ENCODE data around the gene GLB1L.
"Not testable (repeated sequence)": the region's sequence is repeated elsewhere in the genome, so short reads cannot be mapped to it uniquely, and the experiment has no call there.

The GLB1L gene

DNA sequence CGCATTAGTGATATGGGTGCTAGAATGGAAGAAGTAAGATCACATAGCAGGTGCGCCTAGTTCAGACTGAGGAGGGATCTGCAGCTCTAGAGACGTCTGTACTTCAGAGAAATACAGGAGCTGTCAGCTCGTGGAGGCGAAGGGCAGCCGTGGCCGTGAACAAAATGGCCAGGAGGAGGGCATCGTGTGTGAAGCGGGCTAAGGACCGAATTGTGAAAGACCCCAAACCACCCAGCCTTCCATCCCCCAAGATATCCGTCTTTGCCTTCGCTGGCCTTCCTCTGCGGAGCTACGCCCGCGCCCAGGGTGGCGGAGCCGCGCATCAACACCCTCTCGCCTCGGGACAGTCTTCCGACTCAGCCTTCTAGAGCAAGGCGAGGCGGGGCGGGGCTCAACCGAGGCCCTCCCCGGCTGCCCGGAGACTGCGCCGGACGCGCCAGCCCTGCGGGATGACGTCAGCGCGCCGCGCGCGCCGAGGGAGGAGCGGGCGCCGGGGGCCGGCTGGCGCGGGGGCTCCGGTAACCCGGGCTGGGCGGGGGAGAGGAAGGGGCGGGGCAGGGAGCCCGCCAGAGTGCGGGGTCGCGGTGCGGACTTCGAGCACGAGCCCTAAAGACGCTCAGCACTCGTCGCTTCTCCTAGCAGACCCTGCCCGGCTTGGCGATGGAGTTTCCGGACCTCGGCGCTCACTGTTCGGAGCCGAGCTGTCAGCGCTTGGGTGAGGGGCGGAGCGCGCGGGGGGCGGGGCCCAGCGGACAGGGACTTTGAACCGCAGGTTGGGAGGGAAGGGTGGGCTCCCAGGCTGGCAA, 38.7 kb downstream of the GLB1L start, which contains the start of gene ZFAND2B:
TSS of gene ZFAND2B (plus strand) at position 455 of the 806 bp plus-strand sequence. CDS start at position 661, 206 bp downstream.
- no peak for DNase-seq (ENCODE audit: low read depth)

DNA sequence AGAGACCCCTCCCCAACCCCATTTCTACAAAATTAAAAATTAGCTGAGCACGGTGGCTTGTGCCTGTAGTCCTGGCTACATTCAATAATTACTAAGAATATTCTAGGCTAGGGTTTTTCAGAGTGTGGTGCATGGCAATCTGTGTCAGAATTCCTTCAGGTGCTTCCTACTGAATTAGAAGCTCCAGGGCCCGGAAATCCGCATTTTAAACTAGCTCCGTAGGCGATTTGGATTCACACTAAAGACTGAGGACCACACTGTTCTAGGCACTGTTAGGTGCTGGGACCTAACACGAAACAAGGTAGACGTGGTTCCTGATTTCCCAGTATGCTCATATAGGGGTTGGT, 39.3 kb downstream of the GLB1L start:
- DNase-seq (ENCODE audit: low read depth) = no peak

DNA sequence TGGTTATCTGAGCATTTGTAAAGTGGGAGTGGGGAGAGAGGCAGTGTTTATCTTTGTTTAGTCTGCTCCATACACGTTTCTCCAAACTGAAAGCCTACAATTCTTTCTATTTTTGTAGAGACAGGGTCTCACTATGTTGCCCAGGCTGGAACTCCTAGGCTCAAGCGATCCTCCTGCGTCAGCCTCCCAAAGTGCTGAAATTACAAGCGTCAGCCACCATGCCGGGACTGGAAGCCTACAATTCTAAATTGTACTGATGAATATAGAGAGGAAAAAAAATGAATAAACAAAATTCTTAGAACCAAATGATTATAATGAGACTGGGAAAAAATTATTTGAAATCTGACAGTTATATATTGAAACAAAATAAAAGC, 40.1 kb downstream of the GLB1L start:
- no peak for DNase-seq (ENCODE audit: low read depth)

- DNase-seq (ENCODE audit: low read depth) = no peak
These were observed 40.6 kb downstream of the GLB1L start for GRCh38 chr2:219204425-219205164.

DNA sequence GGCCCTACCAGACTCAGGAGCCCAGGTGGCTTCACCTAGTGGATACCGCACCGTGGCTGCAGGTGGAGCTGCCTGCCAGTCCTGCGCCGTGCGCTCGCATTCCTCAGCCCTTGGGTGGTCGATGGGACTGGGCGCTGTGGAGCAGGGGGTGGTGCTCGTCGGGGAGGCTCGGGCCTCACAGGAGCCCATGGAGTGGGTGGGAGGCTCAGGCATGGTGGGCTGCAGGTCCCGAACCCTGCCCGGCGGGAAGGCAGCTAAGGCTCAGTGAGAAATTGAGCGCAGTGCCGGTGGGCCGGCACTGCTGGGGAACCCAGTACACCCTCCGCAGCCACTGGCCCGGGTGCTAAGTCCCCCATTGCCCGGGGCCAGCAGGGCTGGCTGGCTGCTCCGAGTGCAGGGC, 43.9 kb downstream of the GLB1L start:
- DNase-seq (ENCODE audit: low read depth) = not testable (repeated sequence)

GRCh38 chr2:219200502-219201326, 44.5 kb downstream of the GLB1L start:
- DNase-seq (ENCODE audit: low read depth) = not testable (repeated sequence)

DNA sequence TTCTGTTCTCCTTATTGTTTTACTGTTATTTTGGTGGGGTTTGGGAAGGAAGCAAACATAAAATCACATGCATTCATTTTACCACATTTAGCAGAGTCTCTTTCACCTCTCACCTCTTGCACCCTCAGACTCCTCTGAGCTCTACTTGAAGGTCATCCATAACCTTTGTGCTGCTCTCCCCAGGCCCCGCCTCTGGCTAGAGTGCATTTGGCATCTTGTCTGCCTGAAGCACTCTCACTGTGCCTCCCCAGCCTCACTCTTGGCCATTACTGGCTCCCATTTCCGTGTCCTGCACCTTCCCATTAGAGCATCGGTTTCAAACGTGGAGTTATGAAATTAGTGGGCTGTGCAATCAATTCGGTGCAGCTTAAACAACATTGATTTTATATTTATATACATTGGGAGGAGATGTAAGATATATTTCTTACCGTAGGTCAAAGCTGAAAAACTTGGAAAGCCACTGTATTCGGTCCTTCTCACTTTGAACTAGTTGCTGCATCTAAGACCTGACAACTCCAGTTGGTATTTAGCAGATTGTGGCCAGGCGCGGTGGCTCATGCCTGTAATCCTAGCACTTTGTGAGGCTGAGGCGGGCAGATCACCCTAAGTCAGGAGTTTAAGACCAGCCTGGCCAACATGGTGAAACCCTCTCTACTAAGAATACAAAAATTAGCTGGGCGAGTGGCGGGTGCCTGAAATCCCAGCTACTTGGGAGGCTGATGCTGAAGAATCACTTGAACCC, 45.6 kb downstream of the GLB1L start:
- DNase-seq (ENCODE audit: low read depth) = no peak

- no peak for DNase-seq (ENCODE audit: low read depth)
These were observed 46.3 kb downstream of the GLB1L start for GRCh38 chr2:219198974-219199373.

DNA sequence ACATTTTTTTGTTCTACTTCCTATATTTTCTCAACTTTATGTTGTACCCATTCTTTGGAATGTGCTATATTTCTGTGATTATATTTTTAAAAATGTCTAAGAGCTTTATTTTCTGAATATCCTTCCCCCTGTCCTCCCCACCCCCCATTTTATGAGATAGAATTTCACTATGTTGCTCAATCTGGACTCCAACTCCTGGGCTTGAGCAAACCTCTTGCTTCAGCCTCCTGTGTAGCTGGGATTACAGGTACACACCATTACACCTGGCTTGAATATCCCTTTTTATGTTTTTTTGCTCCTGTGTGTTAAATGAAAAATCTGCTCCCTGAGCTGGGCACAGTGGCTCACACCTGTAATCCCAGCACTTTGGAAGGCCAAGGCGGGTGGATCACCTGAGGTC, 47.9 kb downstream of the GLB1L start:
- DNase-seq (ENCODE audit: low read depth) = no peak

DNA sequence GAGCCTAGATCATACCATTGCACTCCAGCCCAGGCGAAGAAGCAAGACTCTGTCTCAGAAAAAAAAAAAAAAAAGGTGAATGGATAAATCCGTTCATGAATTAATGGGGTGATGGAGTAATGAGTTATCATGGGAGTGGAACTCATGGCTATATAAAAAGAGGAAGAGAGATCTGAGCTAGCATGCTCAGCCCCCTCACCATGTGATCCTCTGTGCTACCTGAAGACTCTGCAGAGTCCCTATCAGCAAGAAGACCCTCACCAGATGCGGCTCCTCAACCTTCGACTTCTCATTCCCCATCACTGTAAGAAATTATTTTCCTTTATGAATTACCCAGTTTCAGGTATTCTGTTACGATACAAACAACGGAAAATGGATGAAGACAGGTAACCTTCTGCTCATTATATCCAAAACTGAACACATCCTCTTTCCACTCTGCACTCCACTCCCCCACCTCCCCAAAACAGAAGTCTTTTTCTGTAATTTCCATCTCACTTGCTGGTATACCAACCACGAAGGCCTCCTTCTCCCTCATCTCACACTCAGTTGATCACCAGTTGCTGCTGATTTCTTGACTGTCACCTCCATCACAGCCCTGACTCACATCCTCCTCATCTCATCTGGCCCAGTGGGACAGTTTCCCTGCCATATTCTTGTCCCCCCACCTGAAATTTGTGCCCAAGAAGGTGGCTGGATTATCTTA, 58.3 kb downstream of the GLB1L start:
- no peak for DNase-seq (ENCODE audit: low read depth)
